ENCODE results near the gene PPT2. TPM values are rescaled to one million over a fixed set of nuclear protein-coding genes. Genes with fewer than 3 reads are reported as not detected.
"Not testable (repeated sequence)": the region's sequence is repeated elsewhere in the genome, so short reads cannot be mapped to it uniquely, and the experiment has no call there.

Gene PPT2
- total RNA-seq, 6 experiments from 2014 or later, result 6.4 to 16.0 (median 8.9) TPM

GRCh38 chr6:32190911-32191677 is 37.2 kb downstream of the PPT2 start:
- H3K9me3 ChIP-seq, result no peaks in the 10 kb centered on the region
- WGBS (ENCODE audit: insufficient coverage, low coverage, low lambda C conversion rate, missing lambda C conversion rate), result 62% methylated on average over 5 of the region's 8 CpGs
- no peak for ATAC-seq
- DNase-seq, result no peak
- peak overlapping the region; percentile 55 to 65 (median 64) for H3K4me3 ChIP-seq
- peaks cover 0 to 15% (median 6%) of the 10 kb centered on the region in 4 donors for H3K4me1 ChIP-seq
- peaks cover 0 to 3% (median 0%) of the 10 kb centered on the region in 4 donors for H3K36me3 ChIP-seq
- no peaks in the 10 kb centered on the region for H3K27me3 ChIP-seq
- peak overlapping the region; percentile 86 to 96 (median 89) for H3K27ac ChIP-seq
- TF ChIP-seq POLR2A (IDR thresholded peaks at IDR 0.05), result no peak
- TF ChIP-seq, protein P1, sequence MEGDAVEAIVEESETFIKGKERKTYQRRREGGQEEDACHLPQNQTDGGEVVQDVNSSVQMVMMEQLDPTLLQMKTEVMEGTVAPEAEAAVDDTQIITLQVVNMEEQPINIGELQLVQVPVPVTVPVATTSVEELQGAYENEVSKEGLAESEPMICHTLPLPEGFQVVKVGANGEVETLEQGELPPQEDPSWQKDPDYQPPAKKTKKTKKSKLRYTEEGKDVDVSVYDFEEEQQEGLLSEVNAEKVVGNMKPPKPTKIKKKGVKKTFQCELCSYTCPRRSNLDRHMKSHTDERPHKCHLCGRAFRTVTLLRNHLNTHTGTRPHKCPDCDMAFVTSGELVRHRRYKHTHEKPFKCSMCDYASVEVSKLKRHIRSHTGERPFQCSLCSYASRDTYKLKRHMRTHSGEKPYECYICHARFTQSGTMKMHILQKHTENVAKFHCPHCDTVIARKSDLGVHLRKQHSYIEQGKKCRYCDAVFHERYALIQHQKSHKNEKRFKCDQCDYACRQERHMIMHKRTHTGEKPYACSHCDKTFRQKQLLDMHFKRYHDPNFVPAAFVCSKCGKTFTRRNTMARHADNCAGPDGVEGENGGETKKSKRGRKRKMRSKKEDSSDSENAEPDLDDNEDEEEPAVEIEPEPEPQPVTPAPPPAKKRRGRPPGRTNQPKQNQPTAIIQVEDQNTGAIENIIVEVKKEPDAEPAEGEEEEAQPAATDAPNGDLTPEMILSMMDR (IDR thresholded peaks at IDR 0.05), result no peak
- intact Hi-C loops (cut with DNase I), result no loop called here

GRCh38 chr6:32191696-32192607 is 38.0 kb downstream of the PPT2 start:
- H3K36me3 ChIP-seq, result peaks cover 0 to 2% (median 0%) of the 10 kb centered on the region in 4 donors
- intact Hi-C loops (cut with DNase I), result no loop called here
- peaks cover 0 to 15% (median 6%) of the 10 kb centered on the region in 4 donors for H3K4me1 ChIP-seq
- no peaks in the 10 kb centered on the region for H3K27me3 ChIP-seq
- no peak for TF ChIP-seq POLR2A (IDR thresholded peaks at IDR 0.05)
- 52% methylated on average over 11 of the region's 15 CpGs for WGBS (ENCODE audit: insufficient coverage, low coverage, low lambda C conversion rate, missing lambda C conversion rate)
- no peaks in the 10 kb centered on the region for H3K9me3 ChIP-seq
- no peak for ATAC-seq
- H3K4me3 ChIP-seq, result peak overlapping the region; percentile 6 to 64 (median 25)
- DNase-seq, result peak in 1 of 3 donors; percentile 58
- H3K27ac ChIP-seq, result peak overlapping the region; percentile 69 to 96 (median 86)

- Histone ChIP-seq H3K4me3 (peak within 1 kb of the TSS; percentile 6 to 64 (median 25)), H3K27me3 (no peaks in the 10 kb centered on the region), H3K36me3 (no peaks in the 10 kb centered on the region), H3K27ac (peak within 1 kb of the TSS; percentile 69 to 96 (median 86)), H3K9me3 (no peaks in the 10 kb centered on the region), H3K4me1 (peaks cover 0 to 15% (median 7%) of the 10 kb centered on the region in 4 donors)
- no peak for ATAC-seq
- DNase-seq, result peak; percentile 69 to 75 (median 74)
- no peak for TF ChIP-seq POLR2A (IDR thresholded peaks at IDR 0.05)
- TF ChIP-seq, protein P1 (IDR thresholded peaks at IDR 0.05), result no peak
- intact Hi-C loops (cut with DNase I), result no loop called here
- WGBS (ENCODE audit: insufficient coverage, low coverage, low lambda C conversion rate, missing lambda C conversion rate), result 35% methylated on average over 2 of the region's 5 CpGs
These were observed 38.7 kb downstream of the PPT2 start, which contains the start of gene GPSM3 for GRCh38 chr6:32192608-32193039. Gene GPSM3 (minus strand): TSS chr6:32192643. CDS start chr6:32192513, 130 bp downstream.

GRCh38 chr6:32193096-32193495 is 39.2 kb downstream of the PPT2 start:
- Histone ChIP-seq H3K4me1 (peaks cover 0 to 15% (median 7%) of the 10 kb centered on the region in 4 donors), H3K4me3 (peak overlapping the region in 2 of 3 donors; percentile 6 to 64), H3K27ac (peak overlapping the region; percentile 69 to 96 (median 86))
- DNase-seq; H3K9me3 ChIP-seq; ATAC-seq; H3K36me3 ChIP-seq; intact Hi-C loops (cut with DNase I); H3K27me3 ChIP-seq: not testable (repeated sequence)
- WGBS (ENCODE audit: insufficient coverage, low coverage, low lambda C conversion rate, missing lambda C conversion rate), result 79% methylated on average over 9 of the region's 13 CpGs

DNA sequence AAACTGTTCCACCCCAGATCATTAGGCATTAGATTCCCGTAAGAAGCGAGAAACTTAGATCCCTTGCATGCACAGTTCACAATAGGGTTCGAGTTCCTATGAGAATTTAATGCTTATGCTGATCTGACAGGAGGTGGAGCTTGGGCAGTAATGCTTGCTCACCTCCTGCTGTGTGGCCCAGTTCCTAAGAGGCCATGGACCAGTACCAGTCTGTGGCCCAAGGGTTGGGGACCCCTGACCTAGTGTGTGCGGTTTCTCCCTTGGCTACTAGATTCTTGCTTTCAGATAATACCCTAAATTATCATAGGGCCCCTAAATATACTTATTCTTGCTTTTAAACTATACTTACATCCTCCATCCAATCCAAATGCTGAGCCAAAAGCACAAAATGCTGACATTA is 40.4 kb downstream of the PPT2 start:
- H3K9me3 ChIP-seq, result no peaks in the 10 kb centered on the region
- 83% methylated on average over 1 of the region's 4 CpGs for WGBS (ENCODE audit: insufficient coverage, low coverage, low lambda C conversion rate, missing lambda C conversion rate)
- peaks cover 0 to 15% (median 7%) of the 10 kb centered on the region in 4 donors for H3K4me1 ChIP-seq
- H3K4me3 ChIP-seq, result no peak overlapping the region
- intact Hi-C loops (cut with DNase I), result no loop called here
- H3K27me3 ChIP-seq, result no peaks in the 10 kb centered on the region
- H3K36me3 ChIP-seq, result no peaks in the 10 kb centered on the region
- DNase-seq (no peak), ATAC-seq (no peak)
- TF ChIP-seq POLR2A (IDR thresholded peaks at IDR 0.05), result no peak
- TF ChIP-seq, protein P1 (IDR thresholded peaks at IDR 0.05), result no peak
- H3K27ac ChIP-seq, result peak overlapping the region in 2 of 3 donors; percentile 70 to 75

All from right lobe of liver (tissue), 6 donors.